HL-60 (cell line): ENCODE data around the gene NUDT8.

Source experiments
- CTCF ChIP-seq: IDR thresholded peaks from one replicate; pipeline ENCODE4 v1.5.1; 2011; ENCODE audit warnings: low read length, control low read depth, inconsistent platforms; ENCODE audit not compliant: insufficient read depth
- GABPA ChIP-seq: IDR thresholded peaks from 2 replicates; pipeline ENCODE4 v1.6.1; 2012; ENCODE audit warnings: low read depth
- POLR2AphosphoS5 ChIP-seq: IDR thresholded peaks from 2 replicates; pipeline ENCODE4 v1.6.1; 2012; ENCODE audit warnings: low read depth
- SPI1 ChIP-seq: IDR thresholded peaks from 2 replicates; pipeline ENCODE4 v1.6.1; 2012; ENCODE audit warnings: low read depth, mild to moderate bottlenecking, borderline replicate concordance
- TF ChIP-seq, protein P1 (sequence below): IDR thresholded peaks from 2 replicates; pipeline ENCODE4 v1.6.1; 2012; ENCODE audit warnings: low read depth; ENCODE audit not compliant: insufficient replicate concordance

DNA sequence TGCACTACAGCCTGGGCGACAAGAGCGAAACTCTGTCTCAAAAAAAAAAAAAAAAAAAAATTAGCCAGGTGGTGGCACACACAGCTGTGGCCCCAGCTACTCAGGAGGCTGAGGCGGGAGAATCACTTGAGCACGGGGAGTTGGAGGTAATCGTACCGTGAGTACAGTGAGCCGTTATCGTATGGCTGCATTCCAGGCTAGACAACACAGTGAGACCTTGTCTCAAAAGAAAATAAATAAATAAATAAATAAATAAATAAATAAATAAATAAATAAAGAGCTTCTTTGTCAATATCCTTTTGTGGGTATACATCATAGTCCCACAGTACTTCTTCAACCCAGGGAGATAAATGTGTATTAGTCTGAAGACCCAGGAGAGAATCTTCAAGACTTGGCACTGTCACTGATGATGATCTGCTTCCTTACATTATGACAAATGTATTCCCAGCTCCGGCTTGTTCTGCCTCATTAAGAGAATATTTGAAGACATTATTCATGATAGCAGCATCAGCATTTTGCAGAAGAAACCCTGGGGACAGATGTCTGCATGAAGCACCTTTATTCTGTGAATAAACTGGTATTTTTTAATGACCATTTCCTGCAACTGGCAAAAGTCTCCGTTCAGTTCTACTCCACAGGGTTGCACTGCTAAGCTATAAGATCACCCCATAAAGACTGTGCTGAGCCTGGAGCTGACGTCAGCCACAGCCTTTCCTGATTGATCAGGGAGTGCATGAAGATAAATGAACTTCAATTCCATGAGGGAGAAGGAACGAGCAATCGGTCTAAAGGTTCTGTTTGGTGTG is 22.4 kb upstream of the NUDT8 start:
- TF ChIP-seq, protein P1, sequence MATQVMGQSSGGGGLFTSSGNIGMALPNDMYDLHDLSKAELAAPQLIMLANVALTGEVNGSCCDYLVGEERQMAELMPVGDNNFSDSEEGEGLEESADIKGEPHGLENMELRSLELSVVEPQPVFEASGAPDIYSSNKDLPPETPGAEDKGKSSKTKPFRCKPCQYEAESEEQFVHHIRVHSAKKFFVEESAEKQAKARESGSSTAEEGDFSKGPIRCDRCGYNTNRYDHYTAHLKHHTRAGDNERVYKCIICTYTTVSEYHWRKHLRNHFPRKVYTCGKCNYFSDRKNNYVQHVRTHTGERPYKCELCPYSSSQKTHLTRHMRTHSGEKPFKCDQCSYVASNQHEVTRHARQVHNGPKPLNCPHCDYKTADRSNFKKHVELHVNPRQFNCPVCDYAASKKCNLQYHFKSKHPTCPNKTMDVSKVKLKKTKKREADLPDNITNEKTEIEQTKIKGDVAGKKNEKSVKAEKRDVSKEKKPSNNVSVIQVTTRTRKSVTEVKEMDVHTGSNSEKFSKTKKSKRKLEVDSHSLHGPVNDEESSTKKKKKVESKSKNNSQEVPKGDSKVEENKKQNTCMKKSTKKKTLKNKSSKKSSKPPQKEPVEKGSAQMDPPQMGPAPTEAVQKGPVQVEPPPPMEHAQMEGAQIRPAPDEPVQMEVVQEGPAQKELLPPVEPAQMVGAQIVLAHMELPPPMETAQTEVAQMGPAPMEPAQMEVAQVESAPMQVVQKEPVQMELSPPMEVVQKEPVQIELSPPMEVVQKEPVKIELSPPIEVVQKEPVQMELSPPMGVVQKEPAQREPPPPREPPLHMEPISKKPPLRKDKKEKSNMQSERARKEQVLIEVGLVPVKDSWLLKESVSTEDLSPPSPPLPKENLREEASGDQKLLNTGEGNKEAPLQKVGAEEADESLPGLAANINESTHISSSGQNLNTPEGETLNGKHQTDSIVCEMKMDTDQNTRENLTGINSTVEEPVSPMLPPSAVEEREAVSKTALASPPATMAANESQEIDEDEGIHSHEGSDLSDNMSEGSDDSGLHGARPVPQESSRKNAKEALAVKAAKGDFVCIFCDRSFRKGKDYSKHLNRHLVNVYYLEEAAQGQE = no peak
- TF ChIP-seq CTCF (no peak), POLR2AphosphoS5 (no peak), GABPA (no peak), SPI1 (no peak)
